IPS DF 6.9 (cell line): Measurements from ENCODE around the gene CDH4.
"Not testable (repeated sequence)": the region's sequence is repeated elsewhere in the genome, so short reads cannot be mapped to it uniquely, and the experiment has no call there.

Source experiments
- DNase-seq: peaks from one replicate; pipeline ENCODE4 v3.0.0-alpha.2; 2013; ENCODE audit warnings: low read depth, low spot score
- H3K27ac ChIP-seq: one replicate; pipeline ENCODE4 v1.5.1; 2013; ENCODE audit warnings: low read length, control low read depth
- H3K27me3 ChIP-seq: 2 replicates; pipeline ENCODE4 v1.6.1; 2013; ENCODE audit warnings: mild to moderate bottlenecking, low read length; ENCODE audit not compliant: control insufficient read depth, insufficient read depth
- H3K36me3 ChIP-seq: 2 replicates; pipeline ENCODE4 v1.6.1; 2013; ENCODE audit warnings: low read length; ENCODE audit not compliant: control insufficient read depth, insufficient read depth
- H3K4me1 ChIP-seq: 2 replicates; pipeline ENCODE4 v1.6.1; 2013; ENCODE audit warnings: low read length; ENCODE audit not compliant: control insufficient read depth, insufficient read depth
- H3K4me3 ChIP-seq: 2 replicates; pipeline ENCODE4 v1.5.1; 2013; ENCODE audit warnings: mild to moderate bottlenecking, low read length
- H3K9me3 ChIP-seq: 2 replicates; pipeline ENCODE4 v1.6.1; 2013; ENCODE audit warnings: low read length, inconsistent platforms; ENCODE audit not compliant: control insufficient read depth, insufficient read depth
- WGBS: extraction: QIAGEN DNeasy Blood & Tissue Kit; methylation state at CpG from one replicate; pipeline ENCODE4 v1.1.7; 2013; ENCODE audit warnings: mixed read lengths, missing lambda C conversion rate; ENCODE audit not compliant: insufficient read length, insufficient coverage; 5-methylcytosine and 5-hydroxymethylcytosine counted together

The CDH4 gene

DNA sequence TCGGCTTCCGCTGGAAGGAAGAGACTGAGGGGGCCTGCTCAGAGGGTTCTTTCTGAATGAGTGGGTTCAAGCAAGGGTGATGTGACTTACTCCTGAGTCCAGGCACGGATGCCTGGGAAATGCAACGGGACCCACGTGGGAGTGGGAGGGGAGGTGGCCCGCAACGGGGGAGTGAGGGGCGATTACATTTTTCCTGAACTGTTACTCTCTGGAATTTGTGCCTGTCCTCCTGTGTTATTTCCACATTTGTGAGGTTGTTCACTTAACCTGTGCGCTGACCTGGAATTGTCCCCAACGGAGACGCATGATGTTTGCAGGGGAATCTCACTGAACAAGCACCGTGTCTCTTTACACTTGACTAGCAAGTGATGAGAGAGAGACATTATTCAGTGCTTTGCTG, 209.4 kb downstream of the CDH4 start:
- no CpG with 5 or more reads among the region's 12 CpGs for WGBS

GRCh38 chr20:61464307-61465303, 212.5 kb downstream of the CDH4 start:
- DNase-seq = no peak
- H3K27ac ChIP-seq = no peak overlapping the region
- H3K9me3 ChIP-seq = no peaks in the 10 kb centered on the region; the same call in 1 of the 2 replicates
- no CpG with 5 or more reads among the region's 9 CpGs for WGBS
- no peaks in the 10 kb centered on the region for H3K27me3 ChIP-seq
- no peaks in the 10 kb centered on the region for H3K36me3 ChIP-seq
- H3K4me1 ChIP-seq = 0 out of 2 replicates have a peak, but pooled peaks cover 1% of the 10 kb centered on the region
- H3K4me3 ChIP-seq = no peak overlapping the region

More for the DNA sequence above, 209.4 kb downstream of the CDH4 start:
- Histone ChIP-seq H3K36me3 (no peaks in the 10 kb centered on the region), H3K9me3 (no peaks in the 10 kb centered on the region), H3K4me1 (0 out of 2 replicates have a peak, but pooled peaks cover 1% of the 10 kb centered on the region), H3K27ac (no peak overlapping the region), H3K4me3 (no peak overlapping the region), H3K27me3 (no peaks in the 10 kb centered on the region)
- DNase-seq = no peak

DNA sequence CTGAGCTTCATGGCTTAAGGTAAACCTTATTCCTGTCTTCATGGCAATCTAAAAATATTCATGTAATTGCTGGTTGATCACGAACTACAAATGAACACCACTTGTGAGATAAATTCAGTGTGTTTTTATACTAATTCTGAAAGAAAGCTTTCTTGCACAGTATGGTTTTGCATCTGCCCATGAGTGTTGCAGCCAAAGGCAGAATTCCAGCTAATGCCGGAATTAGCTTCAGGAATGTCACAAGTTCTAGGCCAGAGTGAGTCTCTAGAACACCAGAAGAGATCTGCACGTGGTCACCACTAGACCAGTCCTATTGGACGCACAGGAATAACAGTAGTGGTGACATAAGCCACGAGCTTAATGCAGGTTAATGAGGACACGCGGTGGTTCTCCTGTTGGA, 223.7 kb downstream of the CDH4 start:
- Histone ChIP-seq H3K27me3 (no peaks in the 10 kb centered on the region), H3K4me3 (no peak overlapping the region), H3K4me1 (no peaks in the 10 kb centered on the region), H3K36me3 (no peaks in the 10 kb centered on the region), H3K9me3 (no peaks in the 10 kb centered on the region), H3K27ac (no peak overlapping the region)
- no CpG with 5 or more reads among the region's 7 CpGs for WGBS
- DNase-seq = no peak

- H3K9me3 ChIP-seq = no peaks in the 10 kb centered on the region
- no peaks in the 10 kb centered on the region for H3K27me3 ChIP-seq
- no CpG with 5 or more reads among the region's 12 CpGs for WGBS
- H3K36me3 ChIP-seq = no peaks in the 10 kb centered on the region
- no peak overlapping the region for H3K27ac ChIP-seq
- no peaks in the 10 kb centered on the region for H3K4me1 ChIP-seq
- no peak for DNase-seq
- H3K4me3 ChIP-seq = no peak overlapping the region
Observed at GRCh38 chr20:61476956-61477355, 224.9 kb downstream of the CDH4 start.

DNA sequence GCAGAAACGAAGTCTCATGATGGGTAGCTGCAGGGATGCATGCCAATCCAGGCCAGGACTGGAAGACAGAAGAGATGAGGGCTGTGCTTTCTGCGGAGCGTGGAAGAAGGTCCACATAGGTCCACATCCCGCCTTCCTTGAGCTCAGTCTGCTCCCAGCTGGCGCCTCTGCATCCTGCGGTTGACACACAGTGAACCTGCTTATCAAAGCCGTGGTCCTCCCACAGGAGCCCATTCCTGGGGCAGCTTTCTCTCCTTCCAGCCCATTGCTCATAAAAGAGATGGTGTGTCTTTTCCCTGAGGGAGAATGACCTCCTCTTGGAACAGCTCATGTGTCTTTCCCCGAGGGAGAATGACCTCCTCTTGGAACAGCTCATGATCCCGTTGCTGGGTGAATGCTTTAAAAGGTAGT, 225.4 kb downstream of the CDH4 start:
- Histone ChIP-seq H3K4me1 (no peaks in the 10 kb centered on the region), H3K27me3 (no peaks in the 10 kb centered on the region), H3K4me3 (no peak overlapping the region), H3K9me3 (no peaks in the 10 kb centered on the region), H3K27ac (no peak overlapping the region), H3K36me3 (no peaks in the 10 kb centered on the region)
- DNase-seq = no peak
- no CpG with 5 or more reads among the region's 9 CpGs for WGBS

GRCh38 chr20:61478094-61478493, 226.0 kb downstream of the CDH4 start:
- no CpG with 5 or more reads among the region's 9 CpGs for WGBS
- Histone ChIP-seq H3K4me3 (no peak overlapping the region), H3K27me3 (no peaks in the 10 kb centered on the region), H3K4me1 (no peaks in the 10 kb centered on the region), H3K9me3 (no peaks in the 10 kb centered on the region), H3K27ac (no peak overlapping the region), H3K36me3 (no peaks in the 10 kb centered on the region)
- DNase-seq = no peak

DNA sequence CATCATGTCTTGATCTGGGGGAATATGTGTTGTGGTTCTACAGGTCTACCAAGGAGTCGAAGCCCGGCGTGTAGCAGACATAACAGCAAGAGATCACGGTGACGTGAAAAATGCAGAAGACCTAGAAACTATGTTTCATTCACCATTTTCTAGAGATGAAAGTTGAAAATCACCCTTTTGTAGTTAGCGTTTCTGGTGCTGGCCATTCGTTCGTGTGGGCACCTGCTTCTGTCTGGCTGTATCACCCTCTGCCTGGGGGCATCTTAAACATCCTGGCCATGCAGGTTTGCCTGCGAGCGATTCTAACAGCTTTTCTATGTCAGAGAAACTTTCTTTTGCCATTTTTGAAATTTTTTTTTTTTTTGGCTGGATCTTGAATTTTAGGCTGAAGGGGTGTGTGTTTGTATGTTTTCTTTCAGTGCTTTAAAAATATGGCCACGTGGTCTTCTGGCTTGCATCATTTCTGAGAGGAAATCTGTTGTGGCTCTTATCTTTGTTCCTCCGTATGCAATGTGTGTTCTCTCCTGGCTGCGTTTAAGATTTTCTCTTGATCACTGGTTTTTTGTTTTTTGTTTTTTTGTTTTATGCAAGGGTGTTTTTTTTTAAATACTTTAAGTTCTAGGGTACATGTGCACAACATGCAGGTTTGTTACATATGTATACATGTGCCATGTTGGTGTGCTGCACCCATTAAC, 226.7 kb downstream of the CDH4 start:
- Histone ChIP-seq H3K27me3 (no peaks in the 10 kb centered on the region), H3K4me1 (no peaks in the 10 kb centered on the region), H3K9me3 (no peaks in the 10 kb centered on the region), H3K27ac (no peak overlapping the region), H3K36me3 (no peaks in the 10 kb centered on the region), H3K4me3 (no peak overlapping the region)
- no CpG with 5 or more reads among the region's 13 CpGs for WGBS
- DNase-seq = no peak

GRCh38 chr20:61479433-61479832, 227.4 kb downstream of the CDH4 start:
- not testable (repeated sequence) for DNase-seq, H3K4me3 ChIP-seq, H3K27me3 ChIP-seq, H3K9me3 ChIP-seq, H3K36me3 ChIP-seq, H3K4me1 ChIP-seq, H3K27ac ChIP-seq
- no CpG with 5 or more reads among the region's 4 CpGs for WGBS

DNA sequence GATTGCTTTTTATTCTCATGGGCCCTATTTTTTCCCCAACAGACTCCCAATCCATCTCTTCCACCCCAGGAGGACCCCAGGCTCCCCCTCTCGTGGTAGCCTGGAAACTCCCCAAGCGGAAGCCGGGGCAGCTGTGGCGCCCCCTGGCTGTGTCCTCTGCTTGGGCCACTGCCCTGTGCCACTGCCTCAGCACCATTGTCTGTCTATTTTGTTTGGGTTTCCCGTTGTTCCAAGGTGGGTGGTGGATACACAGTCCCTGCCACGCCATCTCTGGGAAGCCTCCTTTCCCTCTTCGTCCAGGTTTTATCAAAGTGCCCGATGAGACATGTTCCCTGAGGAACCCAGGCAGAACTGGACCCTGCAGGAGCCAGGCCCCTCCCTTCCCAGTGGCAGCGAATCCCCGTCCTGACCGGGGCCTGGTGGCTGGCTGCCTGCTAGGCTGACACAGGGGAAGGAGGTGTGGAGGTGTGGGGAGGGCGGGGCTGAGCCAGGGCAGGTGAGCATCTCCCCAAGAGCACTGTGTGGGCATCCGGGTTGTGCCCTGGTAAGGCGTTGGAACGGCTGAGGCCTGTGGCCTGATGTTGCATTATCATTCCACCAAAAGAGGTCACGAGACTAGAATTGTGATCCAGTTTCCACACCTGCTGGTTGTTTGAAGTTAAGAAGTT, 228.2 kb downstream of the CDH4 start:
- Histone ChIP-seq H3K4me3 (no peak overlapping the region), H3K4me1 (no peaks in the 10 kb centered on the region), H3K27ac (no peak overlapping the region), H3K36me3 (no peaks in the 10 kb centered on the region), H3K27me3 (no peaks in the 10 kb centered on the region), H3K9me3 (no peaks in the 10 kb centered on the region)
- WGBS = no CpG with 5 or more reads among the region's 16 CpGs
- no peak for DNase-seq
